SK-N-SH (cell line): Measurements from ENCODE around the gene SLC39A13. TPM values are rescaled to one million over a fixed set of nuclear protein-coding genes. Genes with fewer than 3 reads are reported as not detected.

Source experiments
- CTCF ChIA-PET: fragments of 300-600, 350-600 bp; formaldehyde crosslinking; extraction: SDS; loops from one replicate; lab custom pipeline; 2021; lab: Yijun Ruan, JAX
- POLR2A ChIA-PET: fragments of 350-600 bp; sonication (Branson Sonifier 250); formaldehyde crosslinking; extraction: SDS; loops from one replicate; lab custom pipeline; 2020; ENCODE audit warnings: antibody characterized with exemption, inconsistent platforms; lab: Yijun Ruan, JAX
- DNase-seq: peaks from one replicate; pipeline ENCODE4 v3.0.0; 2012
- H2AFZ ChIP-seq: fragments of 200-600 bp; sonication (generic); 2 replicates; pipeline ENCODE4 v1.8.1; 2016; ENCODE audit warnings: antibody characterized with exemption, mild to moderate bottlenecking, low read depth
- H3F3A ChIP-seq: fragments of 200-600 bp; sonication (generic); replicated peaks from 2 replicates; pipeline ENCODE3; 2016; ENCODE audit warnings: antibody characterized with exemption, mild to moderate bottlenecking; ENCODE audit not compliant: insufficient read depth
- H3K27ac ChIP-seq, 2 experiments: fragments of 200-500 bp in 1 of 2; fragments of 200-600 bp in 1 of 2; sonication (Bioruptor generic) in 1 of 2; sonication (generic), shearing (Covaris generic) in 1 of 2; 2 replicates each; pipeline versions ENCODE4 v1.5.1 to v1.6.1; 2014 to 2016; ENCODE audit warnings: low read depth in 2 of 2, inconsistent platforms in 1 of 2, low read length in 1 of 2, mild to moderate bottlenecking in 1 of 2, mixed read lengths in 1 of 2
- H3K27me3 ChIP-seq: fragments of 200-600 bp; sonication (generic), shearing (Covaris generic); 2 replicates; pipeline ENCODE4 v1.6.1; 2016; ENCODE audit warnings: mixed run types; ENCODE audit not compliant: insufficient read depth
- H3K36me3 ChIP-seq, 2 experiments: fragments of 200-500 bp in 1 of 2; fragments of 200-600 bp in 1 of 2; sonication (Bioruptor generic) in 1 of 2; sonication (generic) in 1 of 2; replicated peaks in 1 of 2; 2 replicates each; pipeline versions ENCODE3 to v1.5.1; 2014 to 2016; ENCODE audit warnings: low read length in 1 of 2, mild to moderate bottlenecking in 1 of 2; ENCODE audit not compliant: insufficient read depth in 2 of 2, control insufficient read depth in 1 of 2
- H3K4me1 ChIP-seq, 2 experiments: fragments of 200-500 bp in 1 of 2; fragments of 200-600 bp in 1 of 2; sonication (Bioruptor generic) in 1 of 2; sonication (generic), shearing (Covaris generic) in 1 of 2; 2 replicates each; pipeline versions ENCODE4 v1.5.1 to v1.6.1; 2014 to 2016; ENCODE audit warnings: low read depth in 1 of 2, low read length in 1 of 2, mixed run types in 1 of 2; ENCODE audit not compliant: insufficient read depth in 2 of 2, control insufficient read depth in 1 of 2
- H3K4me2 ChIP-seq: fragments of 200-600 bp; sonication (generic), shearing (Covaris generic); 2 replicates; pipeline ENCODE4 v1.6.1; 2017; ENCODE audit warnings: mixed run types
- H3K4me3 ChIP-seq, 2 experiments: fragments of 200-500 bp in 1 of 2; fragments of 200-600 bp in 1 of 2; sonication (Bioruptor generic) in 1 of 2; sonication (generic), shearing (Covaris generic) in 1 of 2; 2 replicates each; pipeline versions ENCODE4 v1.5.1 to v1.8.1; 2014 to 2016; ENCODE audit warnings: low read depth in 2 of 2, inconsistent platforms in 1 of 2, low read length in 1 of 2, mild to moderate bottlenecking in 1 of 2, mixed read lengths in 1 of 2, moderate library complexity in 1 of 2
- H3K79me2 ChIP-seq: fragments of 200-600 bp; sonication (generic); 2 replicates; pipeline ENCODE4 v1.8.1; 2017; ENCODE audit warnings: mild to moderate bottlenecking; ENCODE audit not compliant: insufficient read depth
- H3K9ac ChIP-seq: fragments of 200-600 bp; sonication (generic); 2 replicates; pipeline ENCODE4 v1.6.1; 2017; ENCODE audit warnings: mixed run types
- H3K9me2 ChIP-seq: fragments of 200-600 bp; sonication (generic); 2 replicates; pipeline ENCODE4 v1.6.1; 2017; ENCODE audit warnings: mixed run types
- H3K9me3 ChIP-seq: fragments of 200-600 bp; sonication (generic); 2 replicates; pipeline ENCODE4 v1.6.1; 2017; ENCODE audit warnings: mixed run types, mild to moderate bottlenecking, moderate library complexity
- H4K20me1 ChIP-seq: fragments of 200-600 bp; sonication (generic); 2 replicates; pipeline ENCODE4 v1.6.1; 2017; ENCODE audit warnings: mild to moderate bottlenecking, mixed run types; ENCODE audit not compliant: insufficient read depth
- CHD2 ChIP-seq: fragments of 150-350 bp; IDR thresholded peaks from 2 replicates; pipeline ENCODE4 v1.6.1; 2018; ENCODE audit warnings: low read length; ENCODE audit not compliant: partially characterized antibody
- ELF1 ChIP-seq: IDR thresholded peaks from 2 replicates; pipeline ENCODE4 v1.4.0; 2012
- EP300 ChIP-seq, 2 experiments: IDR thresholded peaks; 2 replicates each; pipeline versions ENCODE4 v1.4.0 to v1.6.1; 2012; ENCODE audit warnings: borderline replicate concordance in 1 of 2, low read depth in 1 of 2, low read length in 1 of 2
- EZH2phosphoT487 ChIP-seq: fragments of 200-600 bp; sonication (generic); IDR thresholded peaks from 2 replicates; pipeline ENCODE4 v1.6.1; 2017; ENCODE audit warnings: low read depth, mixed run types, mild to moderate bottlenecking, antibody characterized with exemption, moderate library complexity, borderline replicate concordance
- FOSL2 ChIP-seq: IDR thresholded peaks from 2 replicates; pipeline ENCODE4 v1.4.0; 2012; ENCODE audit warnings: low read depth, mild to moderate bottlenecking, moderate library complexity, borderline replicate concordance
- GATA2 ChIP-seq: sonication (generic); formaldehyde crosslinking; IDR thresholded peaks from 2 replicates; pipeline ENCODE4 v1.5.0; 2020; ENCODE audit warnings: mild to moderate bottlenecking, missing genetic modification reagents
- MEF2A ChIP-seq: IDR thresholded peaks from 2 replicates; pipeline ENCODE4 v1.4.0; 2012; ENCODE audit warnings: low read depth, borderline replicate concordance
- MXI1 ChIP-seq: IDR thresholded peaks from 2 replicates; pipeline ENCODE4 v1.6.1; 2012; ENCODE audit warnings: mild to moderate bottlenecking, low read depth, low read length, improper control_type of control experiment
- NFIC ChIP-seq: IDR thresholded peaks from 2 replicates; pipeline ENCODE4 v1.4.0; 2012; ENCODE audit warnings: borderline replicate concordance
- NRF1 ChIP-seq: IDR thresholded peaks from 2 replicates; pipeline ENCODE4 v1.6.1; 2012; ENCODE audit warnings: low read depth, mild to moderate bottlenecking, low read length
- RXRA ChIP-seq: IDR thresholded peaks from 2 replicates; pipeline ENCODE4 v1.4.0; 2012; ENCODE audit warnings: low read depth, mild to moderate bottlenecking, borderline replicate concordance
- SMC3 ChIP-seq: IDR thresholded peaks from 2 replicates; pipeline ENCODE4 v1.6.1; 2012; ENCODE audit warnings: low read depth, low read length, improper control_type of control experiment
- TAF1 ChIP-seq: IDR thresholded peaks from 2 replicates; pipeline ENCODE4 v1.6.1; 2012; ENCODE audit warnings: low read depth, mild to moderate bottlenecking, low read length, moderate library complexity, borderline replicate concordance
- TEAD4 ChIP-seq: IDR thresholded peaks from 2 replicates; pipeline ENCODE4 v1.4.0; 2012; ENCODE audit warnings: mild to moderate bottlenecking, borderline replicate concordance; ENCODE audit not compliant: insufficient read depth
- WGBS: methylation state at CpG from one replicate; pipeline ENCODE4 v1.1.6; 2017; ENCODE audit warnings: low lambda C conversion rate; 5-methylcytosine and 5-hydroxymethylcytosine counted together
- polyA plus RNA-seq, 3 experiments: library from polyadenylated mRNA; depleted of rRNA; stranded (reverse); fragments of >200 nt; gene quantifications; 2 replicates each; pipeline ENCODE4 v1.2.3, GENCODE V29; 2012
- TF ChIP-seq, protein P1 (sequence below): IDR thresholded peaks from 2 replicates; pipeline ENCODE4; 2012
- TF ChIP-seq, protein P2 (sequence below): IDR thresholded peaks from 2 replicates; pipeline ENCODE4 v1.6.1; 2012; ENCODE audit warnings: mild to moderate bottlenecking, low read depth, low read length, moderate library complexity
- TF ChIP-seq, protein P3 (sequence below): IDR thresholded peaks from 2 replicates; pipeline ENCODE4 v1.4.0; 2012; ENCODE audit warnings: low read depth

Gene SLC39A13
- polyA plus RNA-seq, 1 of the 3 experiments (the other 2 are of a cell fraction), result 65.5 TPM

DNA sequence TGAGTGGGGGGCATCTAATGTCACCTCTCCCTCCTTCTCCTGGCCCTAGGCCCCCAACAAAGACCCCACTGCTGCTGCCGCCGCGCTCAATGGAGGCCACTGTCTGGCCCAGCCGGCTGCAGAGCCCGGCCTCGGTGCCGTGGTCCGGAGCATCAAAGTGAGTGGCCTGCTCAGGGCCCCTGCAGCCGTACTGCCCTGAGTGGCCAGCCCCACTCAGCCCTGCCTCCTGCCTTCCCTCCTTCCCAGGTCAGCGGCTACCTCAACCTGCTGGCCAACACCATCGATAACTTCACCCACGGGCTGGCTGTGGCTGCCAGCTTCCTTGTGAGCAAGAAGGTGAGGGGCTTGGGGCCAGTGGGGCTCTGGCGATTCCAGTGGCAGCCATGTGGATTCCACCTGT lies 5.0 kb downstream of the SLC39A13 start:
- POLR2A ChIA-PET, result no interaction called here

More for the DNA sequence above, 5.0 kb downstream of the SLC39A13 start:
- H3K9me2 ChIP-seq, result no peaks in the 10 kb centered on the region
- peak overlapping the region in 1 of 2 experiments; percentile 38; a peak in 1 of 4 replicates for H3K27ac ChIP-seq
- TF ChIP-seq EZH2phosphoT487, result no peak
- no peak for TF ChIP-seq TEAD4
- TF ChIP-seq RXRA, result no peak
- no peak for TF ChIP-seq MXI1
- no peak for TF ChIP-seq NFIC
- no peak for TF ChIP-seq NRF1
- no peak for TF ChIP-seq MEF2A
- no peak for TF ChIP-seq ELF1
- no peak for TF ChIP-seq EP300 (IDR thresholded peaks at IDR 0.05; ENCODE audit: borderline replicate concordance in 1 of 2, low read depth in 1 of 2, low read length in 1 of 2)
- no peak for TF ChIP-seq CHD2
- TF ChIP-seq, protein P1, sequence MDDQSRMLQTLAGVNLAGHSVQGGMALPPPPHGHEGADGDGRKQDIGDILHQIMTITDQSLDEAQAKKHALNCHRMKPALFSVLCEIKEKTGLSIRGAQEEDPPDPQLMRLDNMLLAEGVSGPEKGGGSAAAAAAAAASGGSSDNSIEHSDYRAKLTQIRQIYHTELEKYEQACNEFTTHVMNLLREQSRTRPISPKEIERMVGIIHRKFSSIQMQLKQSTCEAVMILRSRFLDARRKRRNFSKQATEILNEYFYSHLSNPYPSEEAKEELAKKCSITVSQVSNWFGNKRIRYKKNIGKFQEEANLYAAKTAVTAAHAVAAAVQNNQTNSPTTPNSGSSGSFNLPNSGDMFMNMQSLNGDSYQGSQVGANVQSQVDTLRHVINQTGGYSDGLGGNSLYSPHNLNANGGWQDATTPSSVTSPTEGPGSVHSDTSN, result no peak
- no peak for TF ChIP-seq GATA2
- no peak for TF ChIP-seq SMC3
- no peak for TF ChIP-seq FOSL2
- no peak for TF ChIP-seq TAF1
- TF ChIP-seq, protein P2, sequence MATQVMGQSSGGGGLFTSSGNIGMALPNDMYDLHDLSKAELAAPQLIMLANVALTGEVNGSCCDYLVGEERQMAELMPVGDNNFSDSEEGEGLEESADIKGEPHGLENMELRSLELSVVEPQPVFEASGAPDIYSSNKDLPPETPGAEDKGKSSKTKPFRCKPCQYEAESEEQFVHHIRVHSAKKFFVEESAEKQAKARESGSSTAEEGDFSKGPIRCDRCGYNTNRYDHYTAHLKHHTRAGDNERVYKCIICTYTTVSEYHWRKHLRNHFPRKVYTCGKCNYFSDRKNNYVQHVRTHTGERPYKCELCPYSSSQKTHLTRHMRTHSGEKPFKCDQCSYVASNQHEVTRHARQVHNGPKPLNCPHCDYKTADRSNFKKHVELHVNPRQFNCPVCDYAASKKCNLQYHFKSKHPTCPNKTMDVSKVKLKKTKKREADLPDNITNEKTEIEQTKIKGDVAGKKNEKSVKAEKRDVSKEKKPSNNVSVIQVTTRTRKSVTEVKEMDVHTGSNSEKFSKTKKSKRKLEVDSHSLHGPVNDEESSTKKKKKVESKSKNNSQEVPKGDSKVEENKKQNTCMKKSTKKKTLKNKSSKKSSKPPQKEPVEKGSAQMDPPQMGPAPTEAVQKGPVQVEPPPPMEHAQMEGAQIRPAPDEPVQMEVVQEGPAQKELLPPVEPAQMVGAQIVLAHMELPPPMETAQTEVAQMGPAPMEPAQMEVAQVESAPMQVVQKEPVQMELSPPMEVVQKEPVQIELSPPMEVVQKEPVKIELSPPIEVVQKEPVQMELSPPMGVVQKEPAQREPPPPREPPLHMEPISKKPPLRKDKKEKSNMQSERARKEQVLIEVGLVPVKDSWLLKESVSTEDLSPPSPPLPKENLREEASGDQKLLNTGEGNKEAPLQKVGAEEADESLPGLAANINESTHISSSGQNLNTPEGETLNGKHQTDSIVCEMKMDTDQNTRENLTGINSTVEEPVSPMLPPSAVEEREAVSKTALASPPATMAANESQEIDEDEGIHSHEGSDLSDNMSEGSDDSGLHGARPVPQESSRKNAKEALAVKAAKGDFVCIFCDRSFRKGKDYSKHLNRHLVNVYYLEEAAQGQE, result no peak
- TF ChIP-seq, protein P3, sequence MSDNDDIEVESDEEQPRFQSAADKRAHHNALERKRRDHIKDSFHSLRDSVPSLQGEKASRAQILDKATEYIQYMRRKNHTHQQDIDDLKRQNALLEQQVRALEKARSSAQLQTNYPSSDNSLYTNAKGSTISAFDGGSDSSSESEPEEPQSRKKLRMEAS, result no peak
- TF ChIP-seq, all 33 proteins: peak for 0
- Histone ChIP-seq H3K9me3 (no peaks in the 10 kb centered on the region), H3K4me3 (no peak overlapping the region), H3K4me1 (peaks cover 29 to 33% of the 10 kb centered on the region in 2 experiments; a peak in 3 of 4 replicates), H3K27me3 (no peaks in the 10 kb centered on the region), H3K9ac (no peak overlapping the region), H2AFZ (no peak overlapping the region), H3K4me2 (no peak overlapping the region), H4K20me1 (0 out of 2 replicates have a peak, but pooled peaks cover 3% of the 10 kb centered on the region), H3K36me3 (peaks cover 47 to 48% of the 10 kb centered on the region in 2 experiments), H3K79me2 (peaks cover 42% of the 10 kb centered on the region), H3F3A (peaks cover 33% of the 10 kb centered on the region)
- no peak for DNase-seq
- CTCF ChIA-PET, result interaction anchor here (2.0 to 20.7 kb wide), 2 partner anchors 11 to 42 kb away, joined by 15 to 239 read pairs; no protein-coding TSS in a partner anchor
- WGBS, result 88% methylated on average over 12 of the region's 13 CpGs
